ENCODE data around the gene CD276.
"Not testable (repeated sequence)": the region's sequence is repeated elsewhere in the genome, so short reads cannot be mapped to it uniquely, and the experiment has no call there.

The CD276 gene

GRCh38 chr15:73683777-73684580, at the start of gene CD276:
Gene CD276 (plus strand): TSS chr15:73684383. CDS start chr15:73699640, 15,257 bp downstream.
- DNase-seq: peak; percentile 58

GRCh38 chr15:73637527-73637926, 46.7 kb upstream of the CD276 start:
- no peak for DNase-seq

GRCh38 chr15:73639464-73639863, 44.7 kb upstream of the CD276 start:
- DNase-seq: not testable (repeated sequence)

- no peak for DNase-seq
Measured at GRCh38 chr15:73647259-73648013, 36.7 kb upstream of the CD276 start.

- DNase-seq: no peak
Measured at GRCh38 chr15:73648014-73648295, 36.2 kb upstream of the CD276 start.

- no peak for DNase-seq
Measured at GRCh38 chr15:73650416-73651126, 33.6 kb upstream of the CD276 start.

- no peak for DNase-seq
Measured at GRCh38 chr15:73654659-73655058, 29.5 kb upstream of the CD276 start.

- DNase-seq: no peak
Measured at GRCh38 chr15:73655724-73656123, 28.5 kb upstream of the CD276 start.

GRCh38 chr15:73658645-73659044, 25.5 kb upstream of the CD276 start:
- DNase-seq: no peak

GRCh38 chr15:73660455-73660854, 23.7 kb upstream of the CD276 start:
- DNase-seq: no peak

- no peak for DNase-seq
Measured at GRCh38 chr15:73674587-73674986, 9.6 kb upstream of the CD276 start.

- peak; percentile 73 for DNase-seq
Measured at GRCh38 chr15:73677146-73677607, 7.0 kb upstream of the CD276 start.

- peak; percentile 17 for DNase-seq
Measured at GRCh38 chr15:73677733-73678132, 6.5 kb upstream of the CD276 start.

GRCh38 chr15:73678498-73678897, 5.7 kb upstream of the CD276 start:
- peak; percentile 26 for DNase-seq

GRCh38 chr15:73679180-73679579, 5.0 kb upstream of the CD276 start:
- DNase-seq: peak; percentile 32

- peak; percentile 37 for DNase-seq
Measured at GRCh38 chr15:73679964-73680363, 4.2 kb upstream of the CD276 start.

GRCh38 chr15:73680549-73680948, 3.6 kb upstream of the CD276 start:
- DNase-seq: no peak

- peak; percentile 40 for DNase-seq
Measured at GRCh38 chr15:73681063-73681462, 3.1 kb upstream of the CD276 start.

- DNase-seq: peak; percentile 35
Measured at GRCh38 chr15:73681856-73682599, 2.2 kb upstream of the CD276 start.

- DNase-seq: peak; percentile 53
Measured at GRCh38 chr15:73682600-73683090, 1.5 kb upstream of the CD276 start.

- DNase-seq: no peak
Measured at GRCh38 chr15:73683257-73683776, 866 bp upstream of the CD276 start.
